SU-DHL-6 (cell line): ENCODE data around the gene FBXO4.
A peak's percentile ranks its signal among the peaks of the same experiment; 100 is the strongest.

Source experiments
- H2AFZ ChIP-seq: fragments of 200-600 bp; sonication (generic); 2 replicates; pipeline ENCODE4 v1.6.1; 2014; ENCODE audit warnings: low read depth, mild to moderate bottlenecking, moderate library complexity, mixed read lengths, antibody characterized with exemption, low read length; ENCODE audit not compliant: severe bottlenecking
- H3F3A ChIP-seq: fragments of 200-600 bp; shearing (Covaris generic); 2 replicates; pipeline ENCODE4 v1.6.0; 2016; ENCODE audit warnings: antibody characterized with exemption, mild to moderate bottlenecking; ENCODE audit not compliant: insufficient read depth
- H3K27ac ChIP-seq: fragments of 200-600 bp; sonication (generic); 2 replicates; pipeline ENCODE4 v1.5.1; 2016; ENCODE audit warnings: low read depth, mild to moderate bottlenecking, low read length, moderate library complexity, mixed read lengths
- H3K27me3 ChIP-seq: fragments of 200-600 bp; sonication (generic), shearing (Covaris generic); 2 replicates; pipeline ENCODE4 v1.6.0; 2014; ENCODE audit warnings: mild to moderate bottlenecking, low read length
- H3K36me3 ChIP-seq: fragments of 200-600 bp; sonication (generic); 2 replicates; pipeline ENCODE4 v1.6.1; 2014; ENCODE audit warnings: mild to moderate bottlenecking, low read length, mixed read lengths
- H3K4me2 ChIP-seq: fragments of 300-600, 200-600 bp; shearing (Covaris generic), sonication (generic); 2 replicates; pipeline ENCODE4 v1.6.0; 2014; ENCODE audit warnings: low read length, low read depth, mild to moderate bottlenecking; ENCODE audit not compliant: poor library complexity, severe bottlenecking
- H3K4me3 ChIP-seq: fragments of 200-600 bp; sonication (generic); 2 replicates; pipeline ENCODE4 v1.5.1; 2014; ENCODE audit warnings: antibody characterized with exemption, low read length, mild to moderate bottlenecking, mixed read lengths; ENCODE audit not compliant: insufficient read depth, poor library complexity, severe bottlenecking
- H3K79me2 ChIP-seq: fragments of 200-600 bp; sonication (generic); 2 replicates; pipeline ENCODE4 v1.6.1; 2014; ENCODE audit warnings: mild to moderate bottlenecking, low read length, moderate library complexity; ENCODE audit not compliant: insufficient read depth
- H3K9ac ChIP-seq: fragments of 200-600 bp; sonication (generic); 2 replicates; pipeline ENCODE4 v1.7.0; 2014; ENCODE audit warnings: mild to moderate bottlenecking, low read length
- H3K9me2 ChIP-seq: fragments of 200-600 bp; sonication (generic); replicated peaks from 2 replicates; pipeline ENCODE4 v1.6.1; 2014; ENCODE audit warnings: low read length; ENCODE audit not compliant: insufficient read depth
- H3K9me3 ChIP-seq: fragments of 200-600 bp; sonication (generic); 2 replicates; pipeline ENCODE4 v1.6.1; 2014; ENCODE audit warnings: low read length, mixed read lengths; ENCODE audit not compliant: insufficient read depth
- H4K20me1 ChIP-seq: fragments of 200-600 bp; sonication (generic); 2 replicates; pipeline ENCODE4 v1.6.1; 2014; ENCODE audit warnings: low read depth, mild to moderate bottlenecking, antibody characterized with exemption, low read length, moderate library complexity, mixed read lengths
- CTCF ChIP-seq: fragments of 200-600 bp; sonication (generic); IDR thresholded peaks from one replicate; pipeline ENCODE4 v1.5.1; 2017; ENCODE audit warnings: antibody characterized with exemption, mild to moderate bottlenecking, low read length, moderate library complexity; ENCODE audit not compliant: insufficient read depth, poor library complexity, severe bottlenecking
- EZH2phosphoT487 ChIP-seq: fragments of 200-600 bp; sonication (generic), shearing (Covaris generic); conservative IDR thresholded peaks from 2 replicates; pipeline ENCODE4 v1.6.1; 2018; ENCODE audit warnings: mild to moderate bottlenecking, antibody characterized with exemption, low read length, moderate library complexity, mixed read lengths

Gene FBXO4

GRCh38 chr5:41903382-41903891, 21.6 kb upstream of the FBXO4 start:
- peaks cover 19% of the 10 kb centered on the region; the same call in 1 of the 2 replicates for H3K36me3 ChIP-seq
- peak overlapping the region; percentile 90 for H2AFZ ChIP-seq
- H3K27ac ChIP-seq: peak overlapping the region; percentile 23; the same call in 1 of the 2 replicates
- peaks cover 26% of the 10 kb centered on the region for H3K79me2 ChIP-seq
- peak overlapping the region; percentile 82 for H3K9ac ChIP-seq
- H3K4me3 ChIP-seq: peak overlapping the region; percentile 93
- H3K4me2 ChIP-seq: peak overlapping the region; percentile 95
- H3K27me3 ChIP-seq: no peaks in the 10 kb centered on the region
- no peaks in the 10 kb centered on the region for H3K9me2 ChIP-seq
- no peak for TF ChIP-seq CTCF
- no peak for TF ChIP-seq EZH2phosphoT487
- no peaks in the 10 kb centered on the region for H4K20me1 ChIP-seq
- peaks cover 10% of the 10 kb centered on the region for H3F3A ChIP-seq
- no peaks in the 10 kb centered on the region for H3K9me3 ChIP-seq

- Histone ChIP-seq H3F3A (peaks cover 10% of the 10 kb centered on the region), H3K9me3 (no peaks in the 10 kb centered on the region), H3K36me3 (peaks cover 26% of the 10 kb centered on the region; the same call in 1 of the 2 replicates), H3K4me2 (peak within 1 kb of the TSS; percentile 95), H3K27me3 (no peaks in the 10 kb centered on the region), H3K79me2 (peaks cover 26% of the 10 kb centered on the region), H3K4me3 (peak within 1 kb of the TSS; percentile 93), H3K27ac (peak within 1 kb of the TSS; percentile 41), H2AFZ (peak within 1 kb of the TSS; percentile 90), H3K9me2 (no peaks in the 10 kb centered on the region), H4K20me1 (no peaks in the 10 kb centered on the region), H3K9ac (peak within 1 kb of the TSS; percentile 82)
- no peak for TF ChIP-seq CTCF
Observed at GRCh38 chr5:41903892-41904799, 20.9 kb upstream of the FBXO4 start, which contains the start of gene RIMOC1. Gene RIMOC1, plus strand, starts transcription at chr5:41904344. Its CDS starts 24 bp downstream, at chr5:41904368.

- Histone ChIP-seq H2AFZ (no peak overlapping the region), H3K36me3 (peaks cover 42% of the 10 kb centered on the region; the same call in 1 of the 2 replicates), H3K79me2 (peaks cover 26% of the 10 kb centered on the region), H4K20me1 (no peaks in the 10 kb centered on the region), H3K9ac (no peak overlapping the region), H3K9me3 (no peaks in the 10 kb centered on the region), H3K4me2 (peak overlapping the region; percentile 95), H3K4me3 (no peak overlapping the region), H3F3A (peaks cover 10% of the 10 kb centered on the region), H3K27ac (no peak overlapping the region), H3K27me3 (no peaks in the 10 kb centered on the region), H3K9me2 (no peaks in the 10 kb centered on the region)
- no peak for TF ChIP-seq CTCF
- no peak for TF ChIP-seq EZH2phosphoT487
Observed at GRCh38 chr5:41906151-41906550, 18.9 kb upstream of the FBXO4 start.
